ENCODE results near the gene MPEG1.

The MPEG1 gene

GRCh38 chr11:59212744-59213631, at the start of gene MPEG1:
Gene MPEG1, minus strand, starts transcription at chr11:59212927. Its CDS starts 62 bp downstream, at chr11:59212865.
- DNase-seq, result no peak

- no peak for DNase-seq
These were observed 49.6 kb upstream of the MPEG1 start for GRCh38 chr11:59262177-59262818.

- no peak for DNase-seq
These were observed 48.4 kb upstream of the MPEG1 start for GRCh38 chr11:59261150-59261549.

- DNase-seq, result no peak
These were observed 47.2 kb upstream of the MPEG1 start for GRCh38 chr11:59259867-59260475.

- no peak for DNase-seq
These were observed 46.3 kb upstream of the MPEG1 start for GRCh38 chr11:59259047-59259446.

- no peak for DNase-seq
These were observed 42.6 kb upstream of the MPEG1 start for GRCh38 chr11:59255281-59255680.

GRCh38 chr11:59254286-59254685, 41.6 kb upstream of the MPEG1 start:
- no peak for DNase-seq

GRCh38 chr11:59253001-59253400, 40.3 kb upstream of the MPEG1 start:
- no peak for DNase-seq

GRCh38 chr11:59249535-59249934, 36.8 kb upstream of the MPEG1 start:
- DNase-seq, result no peak

GRCh38 chr11:59247531-59248227, 35.0 kb upstream of the MPEG1 start:
- no peak for DNase-seq

- no peak for DNase-seq
These were observed 30.9 kb upstream of the MPEG1 start for GRCh38 chr11:59243633-59244032.

- DNase-seq, result no peak
These were observed 27.6 kb upstream of the MPEG1 start for GRCh38 chr11:59240322-59240721.

GRCh38 chr11:59226396-59226795, 13.7 kb upstream of the MPEG1 start:
- no peak for DNase-seq

GRCh38 chr11:59225017-59225416, 12.3 kb upstream of the MPEG1 start:
- DNase-seq, result no peak

GRCh38 chr11:59224351-59224928, 11.7 kb upstream of the MPEG1 start:
- DNase-seq, result no peak

- no peak for DNase-seq
These were observed 10.9 kb upstream of the MPEG1 start for GRCh38 chr11:59223611-59224010.

- DNase-seq, result no peak
These were observed 10.4 kb upstream of the MPEG1 start for GRCh38 chr11:59223177-59223576.

- no peak for DNase-seq
These were observed 9.8 kb upstream of the MPEG1 start for GRCh38 chr11:59222464-59223060.

GRCh38 chr11:59221441-59221840, 8.7 kb upstream of the MPEG1 start:
- no peak for DNase-seq

GRCh38 chr11:59219836-59220235, 7.1 kb upstream of the MPEG1 start:
- DNase-seq, result no peak

- DNase-seq, result no peak
These were observed 6.2 kb upstream of the MPEG1 start for GRCh38 chr11:59218893-59219292.

GRCh38 chr11:59218319-59218718, 5.6 kb upstream of the MPEG1 start:
- DNase-seq, result no peak

All from NCI-H69 (cell line).